HG03060 (cell line): ENCODE results near the gene TASL.
A peak's percentile ranks its signal among the peaks of the same experiment; 100 is the strongest.
"Not testable (repeated sequence)": the region's sequence is repeated elsewhere in the genome, so short reads cannot be mapped to it uniquely, and the experiment has no call there.

Experiments used
- ATAC-seq: cut with Tn5 transposase; IDR thresholded peaks from one replicate; pipeline ENCODE4 v1.9.1; 2021; ENCODE audit warnings: low read depth, moderate number of reproducible peaks; ENCODE audit not compliant: unreplicated experiment

Gene TASL, protein sequence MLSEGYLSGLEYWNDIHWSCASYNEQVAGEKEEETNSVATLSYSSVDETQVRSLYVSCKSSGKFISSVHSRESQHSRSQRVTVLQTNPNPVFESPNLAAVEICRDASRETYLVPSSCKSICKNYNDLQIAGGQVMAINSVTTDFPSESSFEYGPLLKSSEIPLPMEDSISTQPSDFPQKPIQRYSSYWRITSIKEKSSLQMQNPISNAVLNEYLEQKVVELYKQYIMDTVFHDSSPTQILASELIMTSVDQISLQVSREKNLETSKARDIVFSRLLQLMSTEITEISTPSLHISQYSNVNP

DNA sequence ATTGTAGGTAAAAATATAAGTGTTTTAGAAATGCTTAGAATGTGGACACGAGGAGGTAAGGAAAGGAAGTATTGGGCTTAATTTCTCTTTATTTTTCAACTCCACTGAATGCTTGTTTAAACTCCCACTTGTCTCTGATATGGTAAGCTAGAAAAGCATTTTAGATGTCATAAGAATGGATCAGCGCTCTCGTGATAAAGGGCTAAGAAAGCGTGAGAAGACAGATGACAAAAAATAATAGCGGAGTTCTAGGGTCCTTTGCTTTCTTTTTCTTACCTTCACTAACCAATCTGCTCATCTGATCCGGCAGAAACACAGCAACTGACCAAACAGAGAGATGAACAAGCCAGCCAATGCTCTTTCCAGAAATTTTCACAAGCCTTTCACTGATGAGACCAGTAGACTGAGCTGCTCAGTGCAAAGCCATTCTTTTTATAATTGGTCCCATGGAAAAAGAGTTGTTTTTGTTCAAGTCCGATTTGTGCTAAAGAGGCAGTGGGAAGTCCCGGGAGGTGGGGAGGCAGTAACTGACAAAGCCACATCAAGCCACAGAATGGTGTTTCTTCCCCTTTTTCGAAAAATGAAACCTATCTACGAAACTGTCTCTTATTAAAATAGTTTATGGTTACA is at the start of gene TASL:
Gene TASL (minus strand): TSS at position 405 of the 630 bp plus-strand sequence. CDS start 17,411 bp downstream, outside the sequence.
- ATAC-seq: peak; percentile 74

DNA sequence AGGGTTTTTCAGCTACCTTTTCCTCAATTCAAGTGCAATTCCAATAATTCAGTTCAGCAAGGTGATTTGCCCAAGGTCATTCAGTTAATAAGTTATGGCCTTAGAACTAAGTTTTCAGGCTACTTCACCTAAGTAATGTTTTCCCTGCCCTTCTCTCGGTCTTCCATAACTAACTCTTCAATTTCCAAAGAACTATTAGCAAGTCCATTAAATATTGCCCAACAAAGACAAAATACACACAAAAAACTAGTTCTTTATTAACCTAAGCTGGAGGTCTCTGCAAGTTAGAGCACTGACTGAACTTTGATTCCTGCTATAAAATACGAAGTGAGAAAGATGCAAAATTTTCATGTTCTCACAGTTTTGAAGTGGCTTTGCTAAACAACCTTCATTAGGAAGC is 48.8 kb upstream of the TASL start:
- no peak for ATAC-seq

DNA sequence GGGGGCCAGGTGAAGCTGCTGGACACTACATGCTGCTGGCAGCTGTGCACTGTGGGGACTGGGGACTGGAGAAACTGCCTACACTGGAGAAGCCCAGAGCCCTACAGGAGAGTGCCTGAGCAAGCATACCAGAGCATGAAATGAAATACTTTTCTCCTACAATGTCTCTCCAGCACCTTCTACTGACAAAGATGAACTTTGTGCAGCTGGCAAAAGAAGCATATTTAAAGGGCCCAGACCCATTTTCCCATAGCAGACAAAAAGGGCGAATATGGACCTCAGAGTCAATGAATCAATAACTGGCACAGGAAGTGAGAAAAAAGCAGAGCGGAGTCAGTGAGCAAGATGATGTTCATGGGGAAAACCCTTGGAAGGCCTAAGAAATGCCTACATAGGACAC is 44.8 kb upstream of the TASL start:
- no peak for ATAC-seq

DNA sequence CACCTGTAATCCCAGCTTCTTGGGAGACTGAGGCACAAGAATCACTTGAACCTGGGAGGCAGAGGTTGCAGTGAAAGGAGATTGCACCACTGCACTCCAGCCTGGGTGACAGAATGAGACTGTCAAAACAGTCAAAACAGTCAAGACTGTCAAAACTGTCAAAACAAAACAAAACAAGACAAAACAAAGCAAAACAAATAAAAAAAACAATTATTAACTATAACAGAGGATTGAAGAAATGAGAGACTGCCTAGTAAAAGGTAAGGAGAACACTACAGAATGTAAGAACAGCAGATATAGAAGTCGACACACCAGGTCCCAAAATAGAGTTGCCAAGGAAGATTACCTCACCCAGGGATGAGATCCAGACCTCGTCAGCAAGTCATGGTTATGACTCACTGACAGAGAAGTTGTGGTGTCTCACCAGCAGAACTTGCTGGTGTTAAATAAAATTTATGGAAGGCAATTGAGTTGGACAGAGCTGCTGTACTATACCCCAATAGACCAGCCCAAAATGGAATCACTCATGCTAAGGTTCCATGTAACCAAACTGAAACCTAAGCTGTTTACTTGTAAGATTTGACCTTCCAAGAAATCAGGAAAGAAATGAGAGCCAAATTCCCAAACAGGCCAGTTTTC is 43.5 kb upstream of the TASL start:
- ATAC-seq: no peak

DNA sequence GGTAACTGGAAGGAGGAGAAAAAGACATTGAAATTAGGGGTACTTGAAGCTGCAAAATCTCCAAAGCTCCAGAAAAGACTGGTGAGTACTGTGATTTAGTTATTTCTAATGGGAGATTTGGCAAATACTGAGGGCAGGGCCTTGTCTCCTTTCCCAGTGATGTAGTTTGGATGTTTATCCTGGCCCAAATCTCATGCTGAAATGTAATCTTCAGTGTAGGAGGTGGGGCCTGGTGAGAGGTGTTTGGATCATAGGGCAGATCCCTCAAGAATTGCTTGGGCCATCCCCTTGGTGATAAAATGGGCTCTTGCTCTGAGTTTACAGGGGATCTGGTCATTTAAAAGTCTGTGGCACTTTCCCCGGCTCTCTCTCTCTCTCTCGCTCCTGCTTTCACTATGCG is 42.6 kb upstream of the TASL start:
- ATAC-seq: no peak

DNA sequence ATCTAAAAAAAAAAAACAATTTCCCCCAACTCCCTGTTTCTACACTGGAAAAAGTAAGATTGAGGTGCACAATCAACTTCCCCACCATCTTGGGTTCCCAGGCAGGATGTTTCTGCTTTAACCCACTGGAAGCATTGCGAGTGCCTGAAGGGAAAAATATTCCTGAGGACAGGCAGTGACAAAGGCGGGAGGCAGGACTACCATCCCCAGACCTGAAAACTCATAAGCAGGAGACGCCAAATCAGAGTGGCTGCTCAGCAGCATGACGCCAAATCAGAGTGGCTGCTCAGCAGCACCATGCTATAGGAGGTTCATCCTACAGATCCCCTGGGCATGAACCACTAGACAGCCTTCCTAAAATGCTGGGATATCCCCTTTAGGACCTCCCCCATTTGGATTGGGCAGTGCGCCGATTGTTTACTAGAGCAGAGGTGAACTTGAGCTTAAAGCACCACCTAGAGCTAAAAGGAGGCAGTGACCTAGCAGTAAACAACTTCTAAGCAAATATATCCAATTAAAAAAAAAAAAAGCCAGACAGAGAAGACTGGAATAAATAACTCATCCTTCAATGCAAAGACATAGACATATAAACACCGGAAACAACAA is 40.7 kb upstream of the TASL start:
- ATAC-seq: no peak

DNA sequence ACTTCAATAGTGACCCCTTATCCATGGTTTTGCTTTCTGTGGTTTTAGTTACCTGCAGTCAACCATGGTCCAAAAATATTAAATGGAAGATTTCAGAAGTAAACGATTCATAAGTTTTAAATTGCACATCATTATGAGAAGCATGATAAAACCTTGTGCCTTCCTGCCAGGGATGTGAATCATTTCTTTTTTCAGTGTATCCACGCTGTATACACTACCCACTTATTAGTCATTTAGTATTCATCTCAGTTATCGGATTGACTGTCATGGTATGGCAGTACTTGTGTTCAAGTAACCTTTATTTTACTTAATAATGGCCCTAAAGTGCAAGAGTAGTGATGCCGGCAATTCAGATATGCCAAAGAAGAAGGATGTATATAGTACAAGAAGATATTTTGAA is 37.7 kb upstream of the TASL start:
- no peak for ATAC-seq

DNA sequence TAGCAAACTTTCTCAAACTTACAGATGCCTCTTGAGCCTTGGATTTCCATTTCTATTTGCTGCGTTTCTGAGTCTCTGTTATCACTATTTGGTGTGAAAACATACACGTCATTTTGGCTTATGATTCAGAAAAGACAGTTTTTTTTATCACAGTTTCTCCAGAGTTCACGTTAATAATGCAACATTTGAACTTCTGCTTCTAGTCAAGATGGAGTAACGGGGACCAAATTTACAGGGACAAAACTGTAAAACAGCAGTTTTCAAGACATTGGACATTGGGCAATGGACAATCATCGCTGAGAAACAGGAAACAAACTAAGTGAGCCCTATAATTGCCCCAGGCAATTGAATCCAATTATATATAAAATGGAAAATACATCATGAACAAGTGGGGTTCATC is 36.2 kb upstream of the TASL start:
- no peak for ATAC-seq

DNA sequence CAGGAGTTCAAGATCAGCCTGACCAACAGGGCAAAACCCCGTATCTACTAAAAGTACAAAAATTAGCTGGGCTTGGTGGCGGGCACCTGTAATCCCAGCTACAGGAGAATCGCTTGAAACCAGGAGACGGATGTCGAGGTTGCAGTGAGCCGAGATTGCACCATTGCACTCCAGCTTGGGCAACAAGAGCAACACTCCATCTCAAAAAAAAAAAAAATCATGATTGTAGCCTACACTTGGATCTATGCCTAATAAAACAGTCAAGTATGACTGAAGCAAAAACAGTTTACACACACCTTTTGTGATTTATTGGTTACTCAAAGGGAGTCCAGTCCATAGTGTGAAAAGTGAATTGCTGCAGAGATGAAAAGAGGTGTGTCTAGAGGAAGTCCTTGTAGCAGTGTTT is 34.7 kb upstream of the TASL start:
- no peak for ATAC-seq

DNA sequence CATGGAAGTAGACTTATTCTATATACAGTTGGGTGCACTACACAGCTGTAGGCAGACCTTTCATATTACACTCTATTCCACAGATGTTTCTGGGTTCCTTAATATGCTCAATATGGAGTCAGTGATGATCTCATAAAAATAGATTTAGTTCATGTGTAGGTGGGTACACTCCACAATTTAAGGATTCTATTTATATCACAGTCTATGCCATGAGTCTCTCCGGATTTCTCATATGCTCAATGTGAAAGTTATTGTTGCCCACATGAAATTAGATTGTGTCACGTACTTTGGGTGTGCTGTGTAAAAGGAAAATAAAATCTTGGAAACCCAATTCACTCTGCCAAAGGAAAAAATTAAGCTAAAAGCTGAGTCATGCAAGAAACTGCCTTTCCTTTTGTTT is 32.5 kb upstream of the TASL start:
- no peak for ATAC-seq

DNA sequence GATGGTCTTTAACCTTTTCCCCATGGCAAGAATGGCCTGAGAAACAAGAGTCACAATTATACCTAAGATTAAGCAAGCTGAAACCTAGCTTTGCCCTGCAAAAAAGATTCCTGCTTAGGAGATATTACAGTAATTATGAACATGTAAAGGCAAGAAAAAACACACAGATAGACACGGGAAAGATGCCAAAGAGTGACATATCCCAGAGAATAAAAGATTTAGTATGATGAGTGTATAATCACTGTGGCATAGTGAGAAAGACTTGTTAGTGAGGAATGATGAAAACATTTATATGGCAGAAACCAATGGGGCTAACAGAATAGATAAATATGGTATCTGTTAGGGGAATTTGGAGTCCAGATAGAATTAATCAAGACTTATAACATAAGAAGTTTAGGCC is 29.6 kb upstream of the TASL start:
- ATAC-seq: no peak

DNA sequence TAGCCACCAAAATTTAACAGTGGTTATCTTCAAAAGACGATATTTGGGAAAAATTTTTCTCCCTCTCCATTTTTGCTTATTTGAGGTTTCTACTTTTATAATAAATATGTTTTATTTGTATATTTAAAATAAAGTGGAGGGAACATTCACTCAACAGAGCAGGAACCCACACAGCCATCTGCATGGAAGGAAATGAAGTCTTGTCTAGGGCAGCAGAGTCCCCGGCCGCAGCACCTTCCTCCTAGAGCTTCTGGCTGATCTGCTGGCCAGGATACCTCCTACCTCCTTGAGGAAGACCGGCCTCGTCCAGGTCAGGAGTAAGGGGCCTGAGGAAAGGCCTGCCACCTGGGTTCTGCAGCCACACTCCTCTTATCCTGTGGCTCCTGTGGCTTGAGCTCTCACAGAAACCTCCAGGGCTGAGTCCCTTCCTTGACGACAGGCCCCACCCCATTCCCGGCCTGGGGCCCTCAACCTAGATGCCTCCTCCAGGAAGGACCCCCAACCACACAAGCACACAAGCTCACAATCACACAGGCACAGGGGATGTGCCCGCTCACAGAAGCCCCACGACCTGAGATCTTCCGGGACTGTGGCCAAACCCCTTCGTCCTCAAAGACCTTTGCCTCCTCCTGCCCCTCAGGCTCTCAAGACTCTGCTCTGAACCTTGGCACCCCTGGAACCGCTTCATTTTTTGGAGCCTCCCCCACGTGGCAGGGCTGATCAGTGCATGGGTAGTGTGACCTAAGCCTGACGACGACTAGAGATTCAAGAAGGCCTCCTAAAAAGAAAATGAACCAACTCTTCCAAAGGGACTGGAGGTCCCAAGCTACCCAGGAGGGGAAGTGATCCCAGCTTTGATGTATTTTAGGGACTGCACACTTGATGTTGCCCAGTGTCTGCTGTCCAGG is 23.0 kb upstream of the TASL start:
- not testable (repeated sequence) for ATAC-seq

DNA sequence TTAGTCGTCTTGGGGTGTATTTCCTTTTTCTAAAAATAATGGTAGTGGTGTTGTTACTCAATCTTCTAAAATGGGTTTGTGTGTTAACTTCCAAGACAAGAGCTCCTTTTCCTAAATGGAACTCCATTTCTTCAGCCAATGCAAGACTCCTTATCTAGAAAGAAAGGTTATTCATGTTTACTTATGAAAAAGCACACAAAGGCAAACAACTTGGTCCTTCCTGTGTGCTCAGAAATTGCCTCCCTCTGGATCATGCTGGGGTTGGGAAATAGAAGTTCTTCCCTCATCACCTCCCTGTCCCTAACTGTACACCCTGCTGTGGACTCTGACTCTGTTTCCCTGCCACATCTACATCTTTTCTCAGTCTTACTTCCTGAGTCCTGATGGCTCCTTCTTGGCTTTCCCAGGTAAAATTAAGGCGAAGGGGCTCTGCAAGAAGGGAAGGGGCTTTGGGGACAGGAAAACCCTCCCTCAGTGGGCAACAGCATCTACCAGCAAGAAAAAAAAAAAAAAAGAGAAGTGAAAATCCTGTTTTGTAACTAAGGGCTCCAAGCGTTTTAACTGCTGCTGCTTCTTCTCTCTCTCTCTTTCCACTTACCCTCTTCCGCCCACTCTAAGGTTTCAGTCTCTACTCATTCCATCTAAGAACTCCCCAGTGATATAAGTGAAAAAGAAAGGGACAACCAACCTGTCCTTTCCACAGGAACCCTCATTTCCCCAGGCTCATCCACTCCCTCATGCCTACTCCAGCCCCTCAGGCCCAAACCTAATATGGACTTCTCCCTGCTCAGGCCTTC is 19.8 kb upstream of the TASL start:
- peak; percentile 64 for ATAC-seq

DNA sequence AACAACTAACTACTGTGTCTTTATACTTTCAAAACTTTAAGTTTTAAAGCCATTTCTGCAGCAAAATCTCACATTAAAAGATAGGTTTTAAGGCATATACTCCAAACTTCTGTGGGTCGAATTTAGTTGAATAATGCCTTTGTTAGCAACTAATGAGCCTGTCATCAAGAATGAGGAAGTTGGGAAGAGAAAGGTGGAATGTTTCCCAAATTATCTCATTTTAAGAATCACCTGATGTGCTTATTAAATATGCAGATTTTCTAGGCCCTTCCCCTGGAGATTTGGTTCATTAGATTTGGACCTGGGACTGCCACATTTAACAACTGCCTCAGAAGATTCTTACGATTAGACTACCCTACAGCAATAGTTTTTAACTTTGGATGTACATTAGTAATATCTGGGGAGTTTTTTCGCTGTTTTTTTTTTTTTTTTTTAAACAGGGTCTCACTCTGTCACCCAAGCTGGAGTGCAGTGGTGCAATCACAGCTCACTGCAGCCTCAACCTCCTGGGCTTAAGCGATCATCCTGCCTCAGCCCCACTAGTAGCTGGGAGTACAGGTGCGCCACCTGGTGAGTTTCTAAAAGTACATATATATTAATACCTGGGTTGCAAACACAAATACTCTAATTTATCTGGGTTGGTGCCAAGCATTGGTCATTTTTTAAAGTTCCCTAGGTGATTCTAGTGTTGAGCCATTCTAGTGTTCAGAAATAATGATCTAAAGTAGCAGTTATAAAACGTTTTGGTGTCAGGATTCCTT is 16.1 kb upstream of the TASL start:
- no peak for ATAC-seq

DNA sequence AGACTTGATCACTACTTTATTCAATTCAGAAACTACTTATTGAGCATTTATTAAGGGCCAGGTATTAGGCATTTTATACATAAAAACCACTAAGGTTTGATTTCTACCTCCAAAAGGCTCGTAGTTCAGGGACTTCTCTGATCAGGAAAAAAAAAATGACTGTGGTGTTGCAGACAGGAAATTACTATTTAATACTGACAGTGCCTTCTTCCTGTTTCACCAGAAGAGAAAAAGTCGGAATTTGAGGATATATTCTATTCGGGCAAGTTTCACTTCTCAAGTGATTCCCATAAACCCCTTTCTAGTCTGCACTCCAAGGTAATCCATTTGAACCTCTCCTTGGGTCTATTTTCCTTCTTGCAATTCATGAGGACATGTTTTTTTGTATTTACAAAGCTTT is 15.3 kb upstream of the TASL start:
- ATAC-seq: no peak

DNA sequence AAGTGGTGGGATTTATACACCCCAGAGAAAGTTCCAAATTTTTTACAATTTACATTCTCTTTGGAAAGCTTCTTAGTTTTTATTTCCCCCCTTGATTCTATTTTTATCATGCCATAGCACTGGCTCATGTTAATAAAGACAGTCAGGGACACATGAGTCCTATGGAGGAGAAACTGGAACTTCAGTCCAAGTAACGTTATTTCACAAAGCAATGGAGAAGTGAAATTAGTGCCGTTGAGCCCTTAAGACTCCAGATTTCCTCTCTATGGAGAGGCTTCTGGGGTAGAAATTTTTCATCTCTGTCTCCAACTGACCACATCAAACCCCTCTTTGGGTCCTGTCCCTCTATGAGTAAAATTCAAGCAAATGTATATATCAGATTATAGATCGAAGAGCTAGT is 12.8 kb upstream of the TASL start:
- no peak for ATAC-seq

DNA sequence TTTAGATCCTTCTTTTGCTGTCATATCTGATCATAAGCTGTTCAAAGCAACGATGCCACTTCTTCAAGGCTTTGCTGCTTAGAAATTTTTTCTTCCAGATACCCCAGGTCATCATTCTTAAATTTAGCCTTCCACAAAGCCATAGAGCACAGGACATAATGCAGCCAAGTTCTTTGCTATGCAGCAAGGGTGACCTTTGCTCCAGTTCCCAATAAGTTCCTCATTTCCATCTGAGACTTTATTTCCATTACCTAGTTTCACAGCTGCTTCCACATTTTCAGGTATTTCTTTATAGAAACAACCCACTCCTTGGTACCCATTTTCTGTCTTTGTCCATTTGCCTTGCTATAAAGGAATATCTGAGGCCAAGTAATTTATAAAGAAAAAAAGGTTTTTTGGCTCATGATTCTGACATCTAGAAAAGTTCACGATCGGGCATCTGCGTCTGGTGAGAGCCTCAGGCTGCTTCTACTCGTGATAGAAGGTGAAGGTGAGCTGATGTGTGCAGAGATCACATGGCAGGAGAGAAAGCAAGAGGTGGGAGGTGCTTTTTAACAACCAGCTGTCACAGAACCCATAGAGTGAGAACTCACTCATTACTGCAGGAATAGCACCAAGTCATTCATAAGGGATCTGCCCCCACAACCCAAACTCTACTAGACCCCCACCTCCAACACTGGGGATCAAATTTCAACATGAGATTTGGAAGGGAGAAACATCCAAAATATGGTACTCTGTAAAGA is 11.8 kb upstream of the TASL start:
- peak; percentile 32 for ATAC-seq

DNA sequence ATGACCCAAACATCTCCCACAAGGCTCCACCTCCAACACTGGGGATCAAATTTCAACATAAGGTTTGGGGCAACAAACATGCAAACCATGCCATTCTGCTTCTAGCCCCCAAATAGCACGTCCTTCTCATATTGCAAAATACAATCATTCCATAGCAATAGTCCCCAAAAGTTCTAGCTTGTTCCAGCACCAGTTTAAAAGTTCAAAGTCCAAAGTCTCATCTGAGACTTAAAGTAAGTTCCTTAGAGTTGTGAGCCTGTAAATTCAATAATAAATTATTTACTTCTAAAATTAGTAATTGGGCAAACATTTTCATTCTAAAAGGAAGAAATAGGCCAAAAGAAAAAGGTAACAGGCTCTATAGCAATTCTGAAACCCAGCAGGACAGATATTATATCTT is 8.9 kb upstream of the TASL start:
- ATAC-seq: no peak
